ENCODE results near the gene PDXDC1. TPM values are rescaled to one million over a fixed set of nuclear protein-coding genes. Genes with fewer than 3 reads are reported as not detected.
"Not testable (repeated sequence)": the region's sequence is repeated elsewhere in the genome, so short reads cannot be mapped to it uniquely, and the experiment has no call there.

Gene PDXDC1
- total RNA-seq, 2 donors from 2014 or later: 58.4 to 78.8 TPM

DNA sequence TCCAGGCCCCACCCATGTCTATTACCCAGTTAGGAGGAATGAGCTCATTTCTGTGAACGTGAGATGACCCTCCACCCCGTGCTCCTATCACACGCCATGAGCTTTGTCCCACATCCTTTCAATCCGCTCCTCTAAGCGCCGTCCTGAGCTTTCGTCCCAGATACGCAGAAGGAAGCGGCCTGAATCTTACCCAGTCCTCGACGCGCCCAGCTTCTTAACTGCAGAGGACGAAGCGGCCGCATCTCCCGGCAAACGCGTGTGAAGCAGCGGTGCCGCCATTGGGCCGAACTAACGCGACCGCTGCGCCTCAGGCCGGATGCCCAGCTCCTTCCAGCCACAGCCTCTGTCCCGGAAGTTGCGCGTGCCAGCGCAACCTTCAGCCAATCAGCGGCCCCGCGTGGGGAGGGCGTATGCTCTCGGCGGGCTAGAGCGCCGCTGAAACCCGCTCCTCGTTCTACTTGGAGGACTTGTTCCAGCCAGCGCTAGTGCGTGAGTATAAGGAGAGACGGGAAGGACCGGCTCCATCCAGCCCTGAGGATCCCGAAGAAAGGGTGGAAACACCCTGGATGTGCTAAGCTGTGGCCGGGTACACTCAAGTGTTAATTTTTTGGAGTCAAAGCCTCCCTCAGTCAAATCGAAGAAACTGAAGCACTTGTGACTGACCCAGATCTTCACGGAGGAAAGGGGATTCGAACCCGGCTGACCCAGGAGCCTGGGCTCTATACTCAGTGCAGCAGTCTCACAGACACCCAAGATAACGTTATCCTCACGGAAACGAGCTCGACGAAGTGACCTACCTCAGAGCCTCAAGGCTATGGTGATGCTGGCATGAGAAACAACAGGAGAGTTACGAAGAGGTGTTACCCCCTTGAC lies 119.4 kb downstream of the PDXDC1 start, which contains the start of gene RRN3:
TSS of gene RRN3 (minus strand) at position 318 of the 873 bp plus-strand sequence. CDS start at position 279, 39 bp downstream.
- peak; percentile 67 to 73 (median 72) for DNase-seq
- peak within 1 kb of the TSS; percentile 94 for H3K27ac Mint-ChIP-seq
- peaks cover 17% of the 10 kb centered on the region for H3K4me1 Mint-ChIP-seq
- not testable (repeated sequence) for H3K27me3 Mint-ChIP-seq; H3K9me3 ChIP-seq (ENCODE audit: control insufficient read depth, low read length, poor library complexity, severe bottlenecking); H3K36me3 Mint-ChIP-seq (ENCODE audit: low read depth)
- peak within 1 kb of the TSS; percentile 97 for H3K4me3 Mint-ChIP-seq
- ATAC-seq: peak; percentile 100

GRCh38 chr16:15096583-15096972 lies 121.8 kb downstream of the PDXDC1 start:
- not testable (repeated sequence) for DNase-seq; H3K27me3 Mint-ChIP-seq; H3K27ac Mint-ChIP-seq; ATAC-seq; H3K36me3 Mint-ChIP-seq (ENCODE audit: low read depth); H3K4me3 Mint-ChIP-seq; H3K9me3 ChIP-seq (ENCODE audit: control insufficient read depth, low read length, poor library complexity, severe bottlenecking)
- H3K4me1 Mint-ChIP-seq: peaks cover 17% of the 10 kb centered on the region

- not testable (repeated sequence) for H3K9me3 ChIP-seq (ENCODE audit: control insufficient read depth, low read length, poor library complexity, severe bottlenecking); ATAC-seq; H3K27me3 Mint-ChIP-seq; H3K27ac Mint-ChIP-seq; DNase-seq; H3K4me1 Mint-ChIP-seq; H3K4me3 Mint-ChIP-seq; H3K36me3 Mint-ChIP-seq (ENCODE audit: low read depth)
Observed at GRCh38 chr16:15099366-15099909, 124.6 kb downstream of the PDXDC1 start.

GRCh38 chr16:15100372-15100987 lies 125.7 kb downstream of the PDXDC1 start:
- not testable (repeated sequence) for H3K4me3 Mint-ChIP-seq; H3K9me3 ChIP-seq (ENCODE audit: control insufficient read depth, low read length, poor library complexity, severe bottlenecking); H3K27ac Mint-ChIP-seq; H3K4me1 Mint-ChIP-seq; ATAC-seq; H3K36me3 Mint-ChIP-seq (ENCODE audit: low read depth); H3K27me3 Mint-ChIP-seq; DNase-seq

- H3K36me3 Mint-ChIP-seq (ENCODE audit: low read depth); H3K4me3 Mint-ChIP-seq; H3K4me1 Mint-ChIP-seq; ATAC-seq; H3K27ac Mint-ChIP-seq; DNase-seq; H3K9me3 ChIP-seq (ENCODE audit: control insufficient read depth, low read length, poor library complexity, severe bottlenecking); H3K27me3 Mint-ChIP-seq: not testable (repeated sequence)
Observed at GRCh38 chr16:15127641-15128425, 153.0 kb downstream of the PDXDC1 start.

DNA sequence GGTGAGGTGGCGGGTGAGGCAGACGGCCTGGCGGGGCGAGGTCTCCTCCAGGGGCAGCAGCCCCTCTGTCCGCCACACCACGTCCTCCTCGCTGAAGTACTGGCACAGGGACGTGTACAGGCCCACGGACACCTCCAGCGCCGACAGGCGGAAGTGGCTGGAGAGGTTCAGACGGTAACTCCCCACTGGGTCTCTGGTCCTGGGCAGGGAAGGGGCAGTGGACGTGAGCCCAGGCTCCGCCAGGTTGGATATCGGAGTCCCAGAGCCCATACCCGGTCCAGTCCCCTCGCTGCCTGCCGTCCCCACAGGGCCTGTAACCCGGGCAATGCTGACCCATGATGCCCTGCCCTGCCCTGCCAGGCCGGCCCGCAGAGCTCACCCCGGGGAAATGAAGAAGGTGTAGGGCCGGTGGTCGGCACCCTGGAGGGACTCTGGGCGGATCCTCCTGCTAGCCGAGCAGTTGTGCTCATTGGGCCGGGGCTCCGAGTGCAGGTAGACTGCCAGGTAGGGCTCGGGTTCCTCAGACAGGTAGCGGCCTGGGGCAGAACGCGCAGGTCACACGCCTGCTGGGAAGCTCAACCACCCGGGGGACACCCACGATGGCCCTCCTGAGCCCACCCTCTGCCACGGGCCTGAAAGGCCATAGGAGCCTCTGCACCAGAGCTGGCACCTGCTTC lies 155.6 kb downstream of the PDXDC1 start:
- H3K4me1 Mint-ChIP-seq; H3K4me3 Mint-ChIP-seq; DNase-seq; H3K27ac Mint-ChIP-seq; H3K27me3 Mint-ChIP-seq; H3K36me3 Mint-ChIP-seq (ENCODE audit: low read depth); H3K9me3 ChIP-seq (ENCODE audit: control insufficient read depth, low read length, poor library complexity, severe bottlenecking); ATAC-seq: not testable (repeated sequence)

DNA sequence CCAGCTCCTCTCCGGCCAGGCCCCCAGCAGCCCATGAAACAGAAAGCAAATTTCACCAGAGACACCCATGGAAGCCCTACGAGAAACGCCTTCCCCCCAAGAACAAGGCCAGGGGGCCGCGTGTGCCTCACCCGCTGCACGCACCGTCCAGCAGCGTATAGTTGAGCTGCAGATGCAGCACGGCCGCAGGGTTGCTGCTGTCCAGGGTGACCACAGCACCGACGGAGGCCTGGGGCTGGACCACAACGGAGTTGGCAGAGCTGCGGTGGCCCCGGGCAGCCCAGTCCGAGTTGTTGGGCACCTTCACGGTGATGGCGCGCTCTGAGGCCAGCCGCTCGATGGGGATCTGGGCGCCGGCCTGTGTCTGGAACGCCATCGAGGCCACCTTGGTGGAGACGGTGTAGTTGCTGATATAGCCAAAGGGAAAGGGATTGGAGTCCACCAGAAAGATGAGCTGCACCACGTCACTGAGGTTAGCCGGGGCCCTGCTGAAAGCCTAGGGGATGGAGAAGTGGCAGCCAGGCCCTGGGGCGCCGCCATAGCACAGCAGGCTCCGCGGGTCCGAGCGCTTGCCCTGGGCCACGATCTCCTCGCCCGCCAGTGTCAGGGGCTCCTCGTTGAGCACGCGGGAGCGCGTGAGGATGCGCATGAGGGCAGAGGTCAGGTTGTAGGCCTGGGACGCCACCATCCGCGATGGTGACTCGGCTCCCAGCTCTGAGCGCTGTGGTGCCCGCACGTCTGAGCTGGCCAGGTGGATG lies 156.3 kb downstream of the PDXDC1 start:
- not testable (repeated sequence) for H3K4me3 Mint-ChIP-seq; H3K27me3 Mint-ChIP-seq; H3K27ac Mint-ChIP-seq; DNase-seq; H3K36me3 Mint-ChIP-seq (ENCODE audit: low read depth); ATAC-seq; H3K4me1 Mint-ChIP-seq; H3K9me3 ChIP-seq (ENCODE audit: control insufficient read depth, low read length, poor library complexity, severe bottlenecking)

GRCh38 chr16:15132719-15133428 lies 158.0 kb downstream of the PDXDC1 start:
- DNase-seq; H3K9me3 ChIP-seq (ENCODE audit: control insufficient read depth, low read length, poor library complexity, severe bottlenecking); H3K36me3 Mint-ChIP-seq (ENCODE audit: low read depth); H3K4me3 Mint-ChIP-seq; ATAC-seq; H3K27ac Mint-ChIP-seq; H3K4me1 Mint-ChIP-seq; H3K27me3 Mint-ChIP-seq: not testable (repeated sequence)

DNA sequence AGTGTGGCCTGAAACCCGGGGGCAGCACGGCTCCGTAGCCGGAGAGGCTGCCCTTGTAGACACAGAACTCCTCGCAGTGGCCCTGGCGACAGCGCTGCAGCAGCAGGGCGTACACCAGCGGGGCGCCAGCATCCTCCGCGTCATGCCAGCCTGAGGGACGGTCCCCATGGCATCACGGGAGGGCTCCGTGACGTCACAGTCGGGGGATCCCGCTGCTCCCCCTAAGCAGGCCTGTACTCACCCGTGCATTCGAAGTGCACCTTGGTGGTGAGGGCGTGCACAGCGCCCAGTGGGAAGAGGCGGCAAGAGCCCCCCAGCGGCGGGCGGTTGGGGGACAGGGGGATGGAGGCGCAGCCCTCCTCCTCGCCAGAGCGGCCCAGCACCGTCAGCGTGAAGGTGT lies 158.7 kb downstream of the PDXDC1 start:
- not testable (repeated sequence) for DNase-seq; H3K4me1 Mint-ChIP-seq; H3K4me3 Mint-ChIP-seq; H3K27ac Mint-ChIP-seq; H3K36me3 Mint-ChIP-seq (ENCODE audit: low read depth); H3K9me3 ChIP-seq (ENCODE audit: control insufficient read depth, low read length, poor library complexity, severe bottlenecking); H3K27me3 Mint-ChIP-seq; ATAC-seq

- not testable (repeated sequence) for H3K36me3 Mint-ChIP-seq (ENCODE audit: low read depth); H3K27me3 Mint-ChIP-seq; H3K4me3 Mint-ChIP-seq; H3K4me1 Mint-ChIP-seq; ATAC-seq; H3K9me3 ChIP-seq (ENCODE audit: control insufficient read depth, low read length, poor library complexity, severe bottlenecking); DNase-seq; H3K27ac Mint-ChIP-seq
Observed at GRCh38 chr16:15134752-15135482, 160.1 kb downstream of the PDXDC1 start.
